ENCODE measurements around the gene PLIN5. TPM values are rescaled to one million over a fixed set of nuclear protein-coding genes. Genes with fewer than 3 reads are reported as not detected.
"Not testable (repeated sequence)": the region's sequence is repeated elsewhere in the genome, so short reads cannot be mapped to it uniquely, and the experiment has no call there.

PLIN5 gene
- total RNA-seq, 3 donors from 2014 or later = 10.4 to 26.2 (median 15.4) TPM

- H3K27ac ChIP-seq = peak overlapping the region in 1 of 2 donors; percentile 52
- no peak overlapping the region for H3K4me3 ChIP-seq
- H3K36me3 ChIP-seq = no peaks in the 10 kb centered on the region
- no peaks in the 10 kb centered on the region for H3K4me1 ChIP-seq
- no peak for DNase-seq (ENCODE audit: low spot score in 2 of 2)
- TF ChIP-seq POLR2AphosphoS5 (IDR thresholded peaks at IDR 0.05) = no peak
- TF ChIP-seq CTCF (IDR thresholded peaks at IDR 0.05) = no peak
- no peak for TF ChIP-seq POLR2A (IDR thresholded peaks at IDR 0.05)
- H3K9me3 ChIP-seq = no peaks in the 10 kb centered on the region
- intact Hi-C loops (cut with DNase I; ENCODE audit: low total_unique reads) = loop anchor here (1.0 kb wide), 1 partner anchor 71 kb away; no protein-coding TSS in a partner anchor
- peaks cover 0 to 6% of the 10 kb centered on the region in 2 donors for H3K27me3 ChIP-seq
Observed at GRCh38 chr19:4566402-4567051, 31.5 kb upstream of the PLIN5 start.

GRCh38 chr19:4563562-4563961 is 28.5 kb upstream of the PLIN5 start:
- H3K9me3 ChIP-seq; intact Hi-C loops (cut with DNase I; ENCODE audit: low total_unique reads); H3K27ac ChIP-seq; H3K4me3 ChIP-seq; H3K4me1 ChIP-seq; H3K36me3 ChIP-seq; H3K27me3 ChIP-seq; DNase-seq (ENCODE audit: low spot score in 2 of 2): not testable (repeated sequence)

GRCh38 chr19:4562085-4562484 is 27.1 kb upstream of the PLIN5 start:
- H3K27ac ChIP-seq; DNase-seq (ENCODE audit: low spot score in 2 of 2); intact Hi-C loops (cut with DNase I; ENCODE audit: low total_unique reads); H3K9me3 ChIP-seq; H3K36me3 ChIP-seq; H3K4me3 ChIP-seq; H3K4me1 ChIP-seq: not testable (repeated sequence)
- peaks cover 0 to 10% of the 10 kb centered on the region in 2 donors for H3K27me3 ChIP-seq

GRCh38 chr19:4559569-4559968 is 24.5 kb upstream of the PLIN5 start, which contains the start of gene SEMA6B:
TSS of gene SEMA6B (minus strand) at chr19:4559684. CDS start at chr19:4558457, 1,227 bp downstream.
- Histone ChIP-seq H3K9me3 (no peaks in the 10 kb centered on the region), H3K4me1 (no peaks in the 10 kb centered on the region), H3K27ac (peak within 1 kb of the TSS in 1 of 2 donors; percentile 83), H3K4me3 (peak within 1 kb of the TSS; percentile 28 to 58 (median 40)), H3K36me3 (no peaks in the 10 kb centered on the region), H3K27me3 (peaks cover 0 to 4% of the 10 kb centered on the region in 2 donors)
- no peak for TF ChIP-seq POLR2A (IDR thresholded peaks at IDR 0.05)
- TF ChIP-seq POLR2AphosphoS5 (IDR thresholded peaks at IDR 0.05) = peak in 1 of 3 donors; percentile 71
- intact Hi-C loops (cut with DNase I; ENCODE audit: low total_unique reads) = loop anchor here (10.0 kb wide), 1 partner anchor 1005 kb away; the partner anchor contains the start of gene TINCR
- DNase-seq (ENCODE audit: low spot score in 2 of 2) = no peak

- DNase-seq (ENCODE audit: low spot score in 2 of 2) = no peak
- Histone ChIP-seq H3K27me3 (peaks cover 0 to 4% of the 10 kb centered on the region in 2 donors), H3K36me3 (no peaks in the 10 kb centered on the region), H3K4me1 (no peaks in the 10 kb centered on the region), H3K4me3 (peak overlapping the region; percentile 28 to 58 (median 40)), H3K27ac (no peak overlapping the region), H3K9me3 (no peaks in the 10 kb centered on the region)
- intact Hi-C loops (cut with DNase I; ENCODE audit: low total_unique reads) = loop anchor here (10.0 kb wide), 1 partner anchor 1007 kb away; the partner anchor contains the start of gene TINCR
- TF ChIP-seq POLR2A (IDR thresholded peaks at IDR 0.05) = no peak
- TF ChIP-seq CTCF (IDR thresholded peaks at IDR 0.05) = peak; percentile 96 to 99 (median 96)
- no peak for TF ChIP-seq POLR2AphosphoS5 (IDR thresholded peaks at IDR 0.05)
Observed at GRCh38 chr19:4557971-4558941, 23.2 kb upstream of the PLIN5 start.

GRCh38 chr19:4557144-4557970 is 22.3 kb upstream of the PLIN5 start:
- H3K27me3 ChIP-seq = peaks cover 0 to 4% of the 10 kb centered on the region in 2 donors
- H3K4me1 ChIP-seq = no peaks in the 10 kb centered on the region
- H3K4me3 ChIP-seq = peak overlapping the region in 2 of 3 donors; percentile 40 to 55
- intact Hi-C loops (cut with DNase I; ENCODE audit: low total_unique reads) = loop anchor here (10.0 kb wide), 1 partner anchor 1007 kb away; the partner anchor contains the start of gene TINCR
- no peak overlapping the region for H3K27ac ChIP-seq
- no peaks in the 10 kb centered on the region for H3K9me3 ChIP-seq
- TF ChIP-seq CTCF (IDR thresholded peaks at IDR 0.05) (no peak), POLR2AphosphoS5 (IDR thresholded peaks at IDR 0.05) (no peak), POLR2A (IDR thresholded peaks at IDR 0.05) (no peak)
- DNase-seq (ENCODE audit: low spot score in 2 of 2) = no peak
- H3K36me3 ChIP-seq = no peaks in the 10 kb centered on the region

Measured in breast epithelium (tissue), 4 donors.